HL-60 (cell line): ENCODE data around the gene BANP.
"Not testable (repeated sequence)": the region's sequence is repeated elsewhere in the genome, so short reads cannot be mapped to it uniquely, and the experiment has no call there.

Experiments
- DNase-seq, 2 experiments: peaks; one replicate each; pipeline ENCODE4 v3.0.0-alpha.2; 2010 to 2020; ENCODE audit warnings: low read depth in 1 of 2, low spot score in 1 of 2
- H3K27ac ChIP-seq: fragments of 250-450 bp; sonication (Bioruptor Pico); replicated peaks from 2 replicates; pipeline ENCODE4 v1.5.1; 2020; ENCODE audit warnings: mild to moderate bottlenecking, moderate library complexity
- H3K27me3 ChIP-seq: fragments of 250-450 bp; sonication (Bioruptor Pico); 2 replicates; pipeline ENCODE4 v1.5.1; 2021; ENCODE audit warnings: mild to moderate bottlenecking, moderate library complexity; ENCODE audit not compliant: insufficient read depth, poor library complexity, severe bottlenecking
- H3K4me3 ChIP-seq: replicated peaks from 2 replicates; pipeline ENCODE4 v1.5.1; 2011; ENCODE audit warnings: mild to moderate bottlenecking, control low read depth, low read length; ENCODE audit not compliant: insufficient read depth
- GABPA ChIP-seq: IDR thresholded peaks from 2 replicates; pipeline ENCODE4 v1.6.1; 2012; ENCODE audit warnings: low read depth
- POLR2AphosphoS5 ChIP-seq: IDR thresholded peaks from 2 replicates; pipeline ENCODE4 v1.6.1; 2012; ENCODE audit warnings: low read depth
- SPI1 ChIP-seq: IDR thresholded peaks from 2 replicates; pipeline ENCODE4 v1.6.1; 2012; ENCODE audit warnings: low read depth, mild to moderate bottlenecking, borderline replicate concordance
- TF ChIP-seq, protein P1 (sequence below): IDR thresholded peaks from one replicate; pipeline ENCODE4 v1.5.1; 2011; ENCODE audit warnings: low read length, control low read depth, inconsistent platforms; ENCODE audit not compliant: insufficient read depth
- TF ChIP-seq, protein P2 (sequence below): IDR thresholded peaks from 2 replicates; pipeline ENCODE4 v1.6.1; 2012; ENCODE audit warnings: low read depth; ENCODE audit not compliant: insufficient replicate concordance

BANP gene

DNA sequence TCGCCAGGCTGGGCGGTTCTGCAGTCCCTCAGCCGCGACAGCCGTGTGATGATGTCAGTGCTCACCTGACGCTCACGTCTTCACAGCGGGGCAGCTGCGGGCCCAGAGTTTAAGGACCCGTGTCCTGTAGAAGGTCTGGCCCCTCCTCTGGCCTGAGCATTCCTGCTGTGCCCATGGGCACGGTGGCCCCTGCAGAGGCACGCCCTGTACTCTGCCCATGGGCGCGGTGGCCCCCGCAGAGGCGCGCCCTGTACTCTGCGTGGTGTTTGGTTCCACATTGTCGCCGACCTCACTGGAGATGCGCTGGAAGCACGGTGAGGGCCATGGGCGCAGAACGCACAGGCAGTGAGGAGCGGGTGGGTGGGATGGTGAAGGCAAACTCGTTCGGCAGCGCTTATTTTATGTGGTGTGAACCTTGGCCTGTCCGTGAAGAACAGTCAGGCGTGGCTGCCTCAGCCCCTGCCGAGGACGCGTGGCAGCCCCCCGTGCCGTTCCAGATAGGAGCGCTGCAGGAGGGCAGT, 122.0 kb downstream of the BANP start:
- no peak for DNase-seq
- no peaks in the 10 kb centered on the region for H3K27me3 ChIP-seq
- H3K27ac ChIP-seq = no peak overlapping the region
- TF ChIP-seq, protein P1, sequence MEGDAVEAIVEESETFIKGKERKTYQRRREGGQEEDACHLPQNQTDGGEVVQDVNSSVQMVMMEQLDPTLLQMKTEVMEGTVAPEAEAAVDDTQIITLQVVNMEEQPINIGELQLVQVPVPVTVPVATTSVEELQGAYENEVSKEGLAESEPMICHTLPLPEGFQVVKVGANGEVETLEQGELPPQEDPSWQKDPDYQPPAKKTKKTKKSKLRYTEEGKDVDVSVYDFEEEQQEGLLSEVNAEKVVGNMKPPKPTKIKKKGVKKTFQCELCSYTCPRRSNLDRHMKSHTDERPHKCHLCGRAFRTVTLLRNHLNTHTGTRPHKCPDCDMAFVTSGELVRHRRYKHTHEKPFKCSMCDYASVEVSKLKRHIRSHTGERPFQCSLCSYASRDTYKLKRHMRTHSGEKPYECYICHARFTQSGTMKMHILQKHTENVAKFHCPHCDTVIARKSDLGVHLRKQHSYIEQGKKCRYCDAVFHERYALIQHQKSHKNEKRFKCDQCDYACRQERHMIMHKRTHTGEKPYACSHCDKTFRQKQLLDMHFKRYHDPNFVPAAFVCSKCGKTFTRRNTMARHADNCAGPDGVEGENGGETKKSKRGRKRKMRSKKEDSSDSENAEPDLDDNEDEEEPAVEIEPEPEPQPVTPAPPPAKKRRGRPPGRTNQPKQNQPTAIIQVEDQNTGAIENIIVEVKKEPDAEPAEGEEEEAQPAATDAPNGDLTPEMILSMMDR = no peak
- TF ChIP-seq, protein P2, sequence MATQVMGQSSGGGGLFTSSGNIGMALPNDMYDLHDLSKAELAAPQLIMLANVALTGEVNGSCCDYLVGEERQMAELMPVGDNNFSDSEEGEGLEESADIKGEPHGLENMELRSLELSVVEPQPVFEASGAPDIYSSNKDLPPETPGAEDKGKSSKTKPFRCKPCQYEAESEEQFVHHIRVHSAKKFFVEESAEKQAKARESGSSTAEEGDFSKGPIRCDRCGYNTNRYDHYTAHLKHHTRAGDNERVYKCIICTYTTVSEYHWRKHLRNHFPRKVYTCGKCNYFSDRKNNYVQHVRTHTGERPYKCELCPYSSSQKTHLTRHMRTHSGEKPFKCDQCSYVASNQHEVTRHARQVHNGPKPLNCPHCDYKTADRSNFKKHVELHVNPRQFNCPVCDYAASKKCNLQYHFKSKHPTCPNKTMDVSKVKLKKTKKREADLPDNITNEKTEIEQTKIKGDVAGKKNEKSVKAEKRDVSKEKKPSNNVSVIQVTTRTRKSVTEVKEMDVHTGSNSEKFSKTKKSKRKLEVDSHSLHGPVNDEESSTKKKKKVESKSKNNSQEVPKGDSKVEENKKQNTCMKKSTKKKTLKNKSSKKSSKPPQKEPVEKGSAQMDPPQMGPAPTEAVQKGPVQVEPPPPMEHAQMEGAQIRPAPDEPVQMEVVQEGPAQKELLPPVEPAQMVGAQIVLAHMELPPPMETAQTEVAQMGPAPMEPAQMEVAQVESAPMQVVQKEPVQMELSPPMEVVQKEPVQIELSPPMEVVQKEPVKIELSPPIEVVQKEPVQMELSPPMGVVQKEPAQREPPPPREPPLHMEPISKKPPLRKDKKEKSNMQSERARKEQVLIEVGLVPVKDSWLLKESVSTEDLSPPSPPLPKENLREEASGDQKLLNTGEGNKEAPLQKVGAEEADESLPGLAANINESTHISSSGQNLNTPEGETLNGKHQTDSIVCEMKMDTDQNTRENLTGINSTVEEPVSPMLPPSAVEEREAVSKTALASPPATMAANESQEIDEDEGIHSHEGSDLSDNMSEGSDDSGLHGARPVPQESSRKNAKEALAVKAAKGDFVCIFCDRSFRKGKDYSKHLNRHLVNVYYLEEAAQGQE = no peak
- TF ChIP-seq POLR2AphosphoS5 (no peak), GABPA (no peak), SPI1 (no peak)
- no peak overlapping the region for H3K4me3 ChIP-seq

DNA sequence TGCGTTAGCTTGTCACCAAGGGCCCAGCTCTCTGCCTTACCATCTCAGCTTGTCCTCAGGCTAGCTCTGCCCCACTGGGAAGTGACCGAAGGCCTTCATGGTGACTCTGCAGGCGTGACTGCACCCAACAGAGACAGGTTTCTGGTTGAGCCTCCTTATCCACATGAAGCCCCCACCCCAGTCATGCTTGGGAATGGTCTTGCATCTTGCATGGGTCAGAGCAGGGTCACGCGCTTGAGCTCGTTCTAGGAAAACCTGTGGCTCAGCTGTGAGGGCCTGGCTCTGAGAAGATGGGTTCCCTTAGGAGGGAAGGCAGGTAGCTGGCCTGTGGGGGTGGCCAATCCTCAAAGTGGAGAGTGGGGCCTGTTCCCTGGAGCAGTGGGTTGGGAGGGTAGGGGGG, 122.8 kb downstream of the BANP start:
- H3K27me3 ChIP-seq = no peaks in the 10 kb centered on the region
- TF ChIP-seq, protein P1 = no peak
- TF ChIP-seq GABPA = no peak
- TF ChIP-seq SPI1 = no peak
- TF ChIP-seq POLR2AphosphoS5 = no peak
- TF ChIP-seq, protein P2 = no peak
- H3K4me3 ChIP-seq = no peak overlapping the region
- no peak for DNase-seq
- H3K27ac ChIP-seq = no peak overlapping the region

DNA sequence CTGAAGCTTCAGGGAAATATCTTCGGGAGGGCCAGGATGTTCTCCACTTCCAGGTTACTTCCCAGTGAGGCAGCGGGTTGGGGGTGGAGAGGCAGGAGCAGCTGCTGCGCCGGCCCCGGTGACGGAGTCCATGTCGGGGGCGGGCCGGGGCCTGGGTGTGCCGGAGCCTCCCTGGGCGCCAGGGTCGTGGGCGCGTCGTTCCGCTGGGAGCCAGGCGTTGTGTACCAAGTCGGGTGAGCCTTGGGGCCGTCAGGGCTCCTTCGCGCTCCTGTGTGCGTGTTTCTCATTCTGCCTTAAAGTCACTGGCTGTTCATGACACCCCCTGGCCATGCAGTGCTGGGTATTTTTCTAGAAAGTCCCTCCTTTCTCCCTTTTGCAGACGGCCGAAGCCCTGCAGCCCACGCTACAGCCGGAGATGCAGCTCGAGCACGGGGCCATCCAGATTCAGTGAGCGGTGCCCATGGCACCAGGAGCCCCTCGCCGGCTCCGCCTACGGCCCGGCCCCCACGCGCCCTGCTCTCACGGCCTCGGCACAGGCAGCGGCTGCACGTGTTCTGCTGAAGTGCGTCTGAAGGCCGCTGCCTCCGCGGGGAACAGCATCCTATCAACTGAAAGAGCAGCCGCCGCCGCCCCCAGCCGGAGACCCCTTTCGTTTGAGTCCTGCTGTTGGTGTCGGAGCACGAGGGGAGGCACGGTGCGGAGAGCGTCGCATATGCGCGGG, 125.1 kb downstream of the BANP start:
- DNase-seq = no peak
- TF ChIP-seq POLR2AphosphoS5 = no peak
- no peak for TF ChIP-seq SPI1
- TF ChIP-seq, protein P2 = no peak
- TF ChIP-seq, protein P1 = no peak
- no peak for TF ChIP-seq GABPA
- Histone ChIP-seq H3K4me3 (no peak overlapping the region), H3K27me3 (no peaks in the 10 kb centered on the region), H3K27ac (no peak overlapping the region)

DNA sequence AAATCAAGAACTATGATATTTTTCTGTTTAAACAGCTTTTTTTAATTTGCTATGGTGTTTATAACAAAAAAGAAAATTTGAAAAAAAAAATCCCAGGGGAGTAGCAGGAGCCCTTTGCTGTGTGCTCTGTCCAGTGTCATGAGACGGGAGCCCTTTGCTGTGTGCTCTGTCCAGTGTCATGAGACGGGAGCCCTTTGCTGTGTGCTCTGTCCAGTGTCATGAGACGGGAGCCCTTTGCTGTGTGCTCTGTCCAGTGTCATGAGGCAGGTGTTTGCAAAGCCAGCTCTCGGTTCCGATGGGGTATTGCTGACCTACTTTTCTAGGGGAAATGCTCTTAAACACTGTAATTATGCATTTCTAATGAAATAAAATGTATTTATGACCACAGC, 125.7 kb downstream of the BANP start:
- not testable (repeated sequence) for DNase-seq, H3K27ac ChIP-seq, H3K4me3 ChIP-seq, H3K27me3 ChIP-seq
